Left lobe of liver (tissue), 2 donors: Measurements from ENCODE around the gene ME3. TPM values are rescaled to one million over a fixed set of nuclear protein-coding genes. Genes with fewer than 3 reads are reported as not detected.
"Not testable (repeated sequence)": the region's sequence is repeated elsewhere in the genome, so short reads cannot be mapped to it uniquely, and the experiment has no call there.

Experiments
- ATAC-seq: fragments of 200-7000 bp; cut with Tn5 transposase; one replicate; pipeline ENCODE4 v1.9.1; 2020; ENCODE audit warnings: mild to moderate bottlenecking, moderate library complexity
- DNase-seq: peaks from one replicate; pipeline ENCODE4 v3.0.0-alpha.2; 2020; ENCODE audit warnings: low spot score
- total RNA-seq: library from RNA; stranded (reverse); gene quantifications from one replicate; pipeline ENCODE4 v1.2.1, GENCODE V29; 2021
- donor health status: DM: no; HTN: no; CAD: no; lungs with moderate emphysema.
- donor health status: DM: no; HTN: yes; CAD: no.

ME3 gene
- total RNA-seq, 1 donor from 2014 or later: 4.0 TPM

- ATAC-seq (no peak), DNase-seq (no peak)
These were observed 48.0 kb downstream of the ME3 start for GRCh38 chr11:86624366-86624765.

GRCh38 chr11:86623736-86624135 lies 48.7 kb downstream of the ME3 start:
- ATAC-seq (no peak), DNase-seq (no peak)

- DNase-seq: no peak
These were observed 49.3 kb downstream of the ME3 start for GRCh38 chr11:86623041-86623621.

GRCh38 chr11:86621854-86622253 lies 50.6 kb downstream of the ME3 start:
- ATAC-seq (no peak), DNase-seq (no peak)

More at GRCh38 chr11:86623041-86623621, 49.3 kb downstream of the ME3 start:
- no peak for ATAC-seq

- ATAC-seq: no peak
- no peak for DNase-seq
These were observed 51.4 kb downstream of the ME3 start for GRCh38 chr11:86620891-86621521.

GRCh38 chr11:86619428-86619827 lies 53.0 kb downstream of the ME3 start:
- not testable (repeated sequence) for ATAC-seq, DNase-seq

- ATAC-seq (no peak), DNase-seq (no peak)
These were observed 54.9 kb downstream of the ME3 start for GRCh38 chr11:86617502-86617901.

GRCh38 chr11:86615487-86615886 lies 56.9 kb downstream of the ME3 start:
- no peak for DNase-seq
- ATAC-seq: no peak

GRCh38 chr11:86610559-86611341 lies 61.7 kb downstream of the ME3 start:
- DNase-seq (no peak), ATAC-seq (no peak)

GRCh38 chr11:86608251-86608799 lies 64.1 kb downstream of the ME3 start:
- DNase-seq (peak; percentile 71), ATAC-seq (peak; percentile 99)

- DNase-seq: no peak
- no peak for ATAC-seq
These were observed 65.5 kb downstream of the ME3 start for GRCh38 chr11:86606836-86607481.

- DNase-seq (no peak), ATAC-seq (no peak)
These were observed 66.1 kb downstream of the ME3 start for GRCh38 chr11:86606270-86606835.

GRCh38 chr11:86596861-86597586 lies 75.4 kb downstream of the ME3 start:
- ATAC-seq (peak; percentile 34), DNase-seq (no peak)

GRCh38 chr11:86595955-86596354 lies 76.5 kb downstream of the ME3 start:
- no peak for ATAC-seq
- no peak for DNase-seq

GRCh38 chr11:86595451-86595850 lies 77.0 kb downstream of the ME3 start:
- DNase-seq: no peak
- ATAC-seq: no peak

GRCh38 chr11:86594746-86595145 lies 77.7 kb downstream of the ME3 start:
- DNase-seq (no peak), ATAC-seq (no peak)

GRCh38 chr11:86593833-86594232 lies 78.6 kb downstream of the ME3 start:
- ATAC-seq (no peak), DNase-seq (no peak)

GRCh38 chr11:86592659-86593451 lies 79.6 kb downstream of the ME3 start:
- DNase-seq (no peak), ATAC-seq (peak; percentile 43)

GRCh38 chr11:86592047-86592591 lies 80.3 kb downstream of the ME3 start:
- ATAC-seq (no peak), DNase-seq (no peak)
